NCI-H2196 (cell line): ENCODE data around the gene FOXD4L3.
"Not testable (repeated sequence)": the region's sequence is repeated elsewhere in the genome, so short reads cannot be mapped to it uniquely, and the experiment has no call there.

Experiments used
- DNase-seq: peaks from one replicate; lab custom pipeline; 2025; ENCODE audit not compliant: unreplicated experiment; lab: John Stamatoyannopoulos, UW

Gene FOXD4L3

DNA sequence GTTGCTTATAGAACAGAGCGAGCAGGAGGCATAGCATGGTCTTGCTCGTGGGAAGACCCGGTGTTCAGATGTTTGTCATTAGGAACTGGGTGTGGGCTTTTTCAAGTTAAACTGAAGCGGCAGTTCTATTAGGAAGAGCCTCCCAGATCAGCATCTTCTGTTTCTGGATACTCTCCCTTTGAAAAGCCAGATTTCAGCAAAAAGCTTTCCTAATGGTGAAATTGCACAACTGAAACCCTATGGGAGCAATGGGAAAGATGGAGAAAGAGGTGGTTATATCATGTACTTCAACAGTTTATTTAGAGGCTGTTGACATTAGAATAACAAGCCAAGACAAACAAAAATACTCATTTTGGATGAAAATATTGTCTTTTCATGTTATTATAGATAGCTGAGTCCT lies 41.3 kb downstream of the FOXD4L3 start:
- not testable (repeated sequence) for DNase-seq

GRCh38 chr9:68351689-68352088 lies 49.0 kb downstream of the FOXD4L3 start:
- DNase-seq, result not testable (repeated sequence)
